Measurements from ENCODE around the gene SRBD1.

DNA sequence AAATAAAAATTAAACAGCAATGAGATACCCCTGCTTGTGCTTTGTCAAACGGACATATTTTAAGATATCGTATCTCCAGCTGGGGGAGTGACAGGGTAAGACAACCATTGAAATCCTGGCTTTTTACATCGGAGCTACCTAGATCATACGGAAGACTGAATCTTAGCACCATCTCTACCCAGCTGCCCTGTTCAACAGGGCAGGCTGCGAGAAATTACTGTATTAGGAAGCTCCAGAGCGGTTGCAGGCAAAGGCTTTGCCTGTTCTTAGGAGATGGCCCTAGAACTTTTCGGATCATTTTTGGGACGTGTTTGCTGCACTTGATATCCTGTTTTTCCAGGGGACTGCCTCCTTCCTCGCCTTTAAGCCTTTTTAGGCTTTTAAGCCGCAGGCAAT lies 38.4 kb upstream of the SRBD1 start:
- TF ChIP-seq, protein P1, sequence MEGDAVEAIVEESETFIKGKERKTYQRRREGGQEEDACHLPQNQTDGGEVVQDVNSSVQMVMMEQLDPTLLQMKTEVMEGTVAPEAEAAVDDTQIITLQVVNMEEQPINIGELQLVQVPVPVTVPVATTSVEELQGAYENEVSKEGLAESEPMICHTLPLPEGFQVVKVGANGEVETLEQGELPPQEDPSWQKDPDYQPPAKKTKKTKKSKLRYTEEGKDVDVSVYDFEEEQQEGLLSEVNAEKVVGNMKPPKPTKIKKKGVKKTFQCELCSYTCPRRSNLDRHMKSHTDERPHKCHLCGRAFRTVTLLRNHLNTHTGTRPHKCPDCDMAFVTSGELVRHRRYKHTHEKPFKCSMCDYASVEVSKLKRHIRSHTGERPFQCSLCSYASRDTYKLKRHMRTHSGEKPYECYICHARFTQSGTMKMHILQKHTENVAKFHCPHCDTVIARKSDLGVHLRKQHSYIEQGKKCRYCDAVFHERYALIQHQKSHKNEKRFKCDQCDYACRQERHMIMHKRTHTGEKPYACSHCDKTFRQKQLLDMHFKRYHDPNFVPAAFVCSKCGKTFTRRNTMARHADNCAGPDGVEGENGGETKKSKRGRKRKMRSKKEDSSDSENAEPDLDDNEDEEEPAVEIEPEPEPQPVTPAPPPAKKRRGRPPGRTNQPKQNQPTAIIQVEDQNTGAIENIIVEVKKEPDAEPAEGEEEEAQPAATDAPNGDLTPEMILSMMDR (IDR thresholded peaks at IDR 0.05) = no peak
- TF ChIP-seq POLR2A (IDR thresholded peaks at IDR 0.05) = no peak

Measured in breast epithelium (tissue), 3 donors.